ENCODE results near the gene COL23A1. TPM values are rescaled to one million over a fixed set of nuclear protein-coding genes. Genes with fewer than 3 reads are reported as not detected.

The COL23A1 gene
- polyA plus RNA-seq, 3 donors: 0.11 to 0.21 TPM; not detected in 1

GRCh38 chr5:178327446-178327845 is 262.7 kb downstream of the COL23A1 start:
- no peaks in the 10 kb centered on the region for H3K27me3 ChIP-seq (ENCODE audit: control insufficient read depth in 2 of 2, insufficient read depth in 2 of 2, low read length in 2 of 2)
- H3K4me3 ChIP-seq (replicated peaks in 1 of 3; ENCODE audit: low read depth in 2 of 3, low read length in 3 of 3): no peak overlapping the region
- H3K4me1 ChIP-seq (ENCODE audit: control insufficient read depth in 1 of 2, insufficient read depth in 2 of 2, low read length in 2 of 2): peaks cover 15 to 22% of the 10 kb centered on the region in 2 donors
- Mint-ChIP-seq H3K4me1 (peaks cover 13% of the 10 kb centered on the region), H3K36me3 (no peaks in the 10 kb centered on the region), H3K9me3 (peaks cover 0 to 3% (median 0%) of the 10 kb centered on the region in 7 donors), H3K27me3 (ENCODE audit: low read depth in 3 of 3) (peaks cover 0 to 2% (median 0%) of the 10 kb centered on the region in 3 donors), H3K27ac (no peak overlapping the region), H3K4me3 (no peak overlapping the region)
- DNase-seq: no peak
- no peaks in the 10 kb centered on the region for H3K79me2 ChIP-seq (ENCODE audit: insufficient read depth, low read length)
- H3K9me3 ChIP-seq (replicated peaks in 1 of 2; ENCODE audit: control insufficient read depth in 1 of 2, insufficient read depth in 1 of 2, low read length in 2 of 2): no peaks in the 10 kb centered on the region
- no peaks in the 10 kb centered on the region for H4K20me1 ChIP-seq (ENCODE audit: insufficient read depth, low read length)
- TF ChIP-seq, protein P1, sequence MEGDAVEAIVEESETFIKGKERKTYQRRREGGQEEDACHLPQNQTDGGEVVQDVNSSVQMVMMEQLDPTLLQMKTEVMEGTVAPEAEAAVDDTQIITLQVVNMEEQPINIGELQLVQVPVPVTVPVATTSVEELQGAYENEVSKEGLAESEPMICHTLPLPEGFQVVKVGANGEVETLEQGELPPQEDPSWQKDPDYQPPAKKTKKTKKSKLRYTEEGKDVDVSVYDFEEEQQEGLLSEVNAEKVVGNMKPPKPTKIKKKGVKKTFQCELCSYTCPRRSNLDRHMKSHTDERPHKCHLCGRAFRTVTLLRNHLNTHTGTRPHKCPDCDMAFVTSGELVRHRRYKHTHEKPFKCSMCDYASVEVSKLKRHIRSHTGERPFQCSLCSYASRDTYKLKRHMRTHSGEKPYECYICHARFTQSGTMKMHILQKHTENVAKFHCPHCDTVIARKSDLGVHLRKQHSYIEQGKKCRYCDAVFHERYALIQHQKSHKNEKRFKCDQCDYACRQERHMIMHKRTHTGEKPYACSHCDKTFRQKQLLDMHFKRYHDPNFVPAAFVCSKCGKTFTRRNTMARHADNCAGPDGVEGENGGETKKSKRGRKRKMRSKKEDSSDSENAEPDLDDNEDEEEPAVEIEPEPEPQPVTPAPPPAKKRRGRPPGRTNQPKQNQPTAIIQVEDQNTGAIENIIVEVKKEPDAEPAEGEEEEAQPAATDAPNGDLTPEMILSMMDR (IDR thresholded peaks at IDR 0.05): no peak
- intact Hi-C loops (cut with micrococcal nuclease): no loop called here
- H3K9ac ChIP-seq (ENCODE audit: insufficient read depth, low read length, poor library complexity, severe bottlenecking): no peak overlapping the region
- H2AFZ ChIP-seq (ENCODE audit: insufficient read depth, low read depth, low read length, poor library complexity, severe bottlenecking): no peak overlapping the region
- no peak overlapping the region for H3K27ac ChIP-seq (ENCODE audit: low read depth in 1 of 2, low read length in 2 of 2)
- H3K4me2 ChIP-seq (replicated peaks; ENCODE audit: extremely low read depth, low read length, poor library complexity, severe bottlenecking): no peak overlapping the region
- 98% methylated on average over 10 of the region's 10 CpGs for WGBS (ENCODE audit: insufficient coverage)
- no peaks in the 10 kb centered on the region for H3K36me3 ChIP-seq (replicated peaks in 1 of 2; ENCODE audit: control insufficient read depth in 1 of 2, insufficient read depth in 2 of 2, low read length in 2 of 2)

GRCh38 chr5:178326374-178326715 is 263.8 kb downstream of the COL23A1 start:
- H3K27ac Mint-ChIP-seq: no peak overlapping the region

More at GRCh38 chr5:178326374-178326715, 263.8 kb downstream of the COL23A1 start:
- Histone ChIP-seq H3K4me1 (ENCODE audit: control insufficient read depth in 1 of 2, insufficient read depth in 2 of 2, low read length in 2 of 2) (peaks cover 15 to 22% of the 10 kb centered on the region in 2 donors), H3K9ac (ENCODE audit: insufficient read depth, low read length, poor library complexity, severe bottlenecking) (no peak overlapping the region), H3K9me3 (replicated peaks in 1 of 2; ENCODE audit: control insufficient read depth in 1 of 2, insufficient read depth in 1 of 2, low read length in 2 of 2) (no peaks in the 10 kb centered on the region), H3K4me2 (replicated peaks; ENCODE audit: extremely low read depth, low read length, poor library complexity, severe bottlenecking) (no peak overlapping the region), H3K27ac (ENCODE audit: low read depth in 1 of 2, low read length in 2 of 2) (no peak overlapping the region), H2AFZ (ENCODE audit: insufficient read depth, low read depth, low read length, poor library complexity, severe bottlenecking) (no peak overlapping the region), H3K36me3 (replicated peaks in 1 of 2; ENCODE audit: control insufficient read depth in 1 of 2, insufficient read depth in 2 of 2, low read length in 2 of 2) (no peaks in the 10 kb centered on the region), H4K20me1 (ENCODE audit: insufficient read depth, low read length) (no peaks in the 10 kb centered on the region), H3K79me2 (ENCODE audit: insufficient read depth, low read length) (no peaks in the 10 kb centered on the region), H3K4me3 (replicated peaks in 1 of 3; ENCODE audit: low read depth in 2 of 3, low read length in 3 of 3) (no peak overlapping the region), H3K27me3 (ENCODE audit: control insufficient read depth in 2 of 2, insufficient read depth in 2 of 2, low read length in 2 of 2) (no peaks in the 10 kb centered on the region)
- no peak for DNase-seq
- Mint-ChIP-seq H3K36me3 (no peaks in the 10 kb centered on the region), H3K4me3 (no peak overlapping the region), H3K9me3 (peaks cover 0 to 3% (median 0%) of the 10 kb centered on the region in 7 donors), H3K4me1 (peaks cover 13% of the 10 kb centered on the region), H3K27me3 (ENCODE audit: low read depth in 3 of 3) (peaks cover 0 to 2% (median 0%) of the 10 kb centered on the region in 3 donors)
- TF ChIP-seq, protein P1 (IDR thresholded peaks at IDR 0.05): no peak
- WGBS (ENCODE audit: insufficient coverage): 94% methylated on average over 6 of the region's 7 CpGs
- intact Hi-C loops (cut with micrococcal nuclease): no loop called here
